Chondrocyte (in vitro differentiated cells): Measurements from ENCODE around the gene PPA2. TPM values are rescaled to one million over a fixed set of nuclear protein-coding genes. Genes with fewer than 3 reads are reported as not detected.
A peak's percentile ranks its signal among the peaks of the same experiment; 100 is the strongest.

Experiments
- DNase-seq: peaks from one replicate; pipeline ENCODE4 v3.0.0; 2021; ENCODE audit warnings: mixed read lengths, low spot score
- H3K27ac Mint-ChIP-seq: one replicate; pipeline ENCODE4 v1.8.0; 2021; ENCODE audit warnings: mild to moderate bottlenecking, moderate library complexity, mixed read lengths; ENCODE audit not compliant: unreplicated experiment
- H3K27me3 Mint-ChIP-seq: 2 replicates; pipeline ENCODE4 v1.8.0; 2021; ENCODE audit warnings: low read depth, mixed read lengths
- H3K36me3 Mint-ChIP-seq: 2 replicates; pipeline ENCODE4 v1.8.0; 2021; ENCODE audit warnings: low read depth, mixed read lengths
- H3K4me1 Mint-ChIP-seq: 2 replicates; pipeline ENCODE4 v1.8.0; 2021; ENCODE audit warnings: low read depth, mild to moderate bottlenecking, mixed read lengths
- H3K4me3 Mint-ChIP-seq: one replicate; pipeline ENCODE4 v1.8.0; 2021; ENCODE audit warnings: mild to moderate bottlenecking, moderate library complexity, mixed read lengths; ENCODE audit not compliant: unreplicated experiment
- H3K9me3 Mint-ChIP-seq: 2 replicates; pipeline ENCODE4 v1.8.0; 2021; ENCODE audit warnings: low read depth, mixed read lengths
- total RNA-seq: library from RNA; stranded (reverse); gene quantifications from 3 replicates; pipeline ENCODE4 v1.2.1, GENCODE V29; 2021
- TF ChIP-seq, protein P1 (sequence below): fragments of 200-600 bp; sonication (generic); IDR thresholded peaks from 2 replicates; pipeline ENCODE4 v1.5.0; 2021; ENCODE audit warnings: antibody characterized with exemption, mild to moderate bottlenecking, moderate library complexity

The PPA2 gene
- total RNA-seq, 1 donor from 2014 or later, result 61.9 TPM

DNA sequence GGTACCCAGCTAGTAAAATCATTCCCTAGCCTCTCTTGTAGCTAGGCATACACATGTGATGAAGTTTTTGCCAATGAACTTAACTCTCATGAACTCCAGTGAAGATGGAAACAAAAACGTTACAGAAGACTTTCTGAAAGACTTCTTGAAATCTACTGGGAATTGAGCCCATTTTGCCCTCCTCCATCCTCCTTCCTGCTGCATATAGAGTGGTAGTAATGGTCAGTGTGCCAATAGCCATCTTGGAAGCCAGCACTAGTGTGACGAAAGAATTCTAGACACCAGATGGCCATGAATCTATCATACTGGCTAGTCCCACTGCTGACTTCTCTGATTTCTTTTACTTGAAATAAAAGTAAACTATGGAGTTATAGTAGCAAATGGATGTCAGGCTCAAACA lies 30.9 kb upstream of the PPA2 start:
- Mint-ChIP-seq H3K4me3 (no peak overlapping the region), H3K36me3 (no peaks in the 10 kb centered on the region), H3K9me3 (no peaks in the 10 kb centered on the region), H3K27ac (no peak overlapping the region), H3K4me1 (no peaks in the 10 kb centered on the region), H3K27me3 (peaks cover 4% of the 10 kb centered on the region)
- DNase-seq, result no peak
- TF ChIP-seq, protein P1, sequence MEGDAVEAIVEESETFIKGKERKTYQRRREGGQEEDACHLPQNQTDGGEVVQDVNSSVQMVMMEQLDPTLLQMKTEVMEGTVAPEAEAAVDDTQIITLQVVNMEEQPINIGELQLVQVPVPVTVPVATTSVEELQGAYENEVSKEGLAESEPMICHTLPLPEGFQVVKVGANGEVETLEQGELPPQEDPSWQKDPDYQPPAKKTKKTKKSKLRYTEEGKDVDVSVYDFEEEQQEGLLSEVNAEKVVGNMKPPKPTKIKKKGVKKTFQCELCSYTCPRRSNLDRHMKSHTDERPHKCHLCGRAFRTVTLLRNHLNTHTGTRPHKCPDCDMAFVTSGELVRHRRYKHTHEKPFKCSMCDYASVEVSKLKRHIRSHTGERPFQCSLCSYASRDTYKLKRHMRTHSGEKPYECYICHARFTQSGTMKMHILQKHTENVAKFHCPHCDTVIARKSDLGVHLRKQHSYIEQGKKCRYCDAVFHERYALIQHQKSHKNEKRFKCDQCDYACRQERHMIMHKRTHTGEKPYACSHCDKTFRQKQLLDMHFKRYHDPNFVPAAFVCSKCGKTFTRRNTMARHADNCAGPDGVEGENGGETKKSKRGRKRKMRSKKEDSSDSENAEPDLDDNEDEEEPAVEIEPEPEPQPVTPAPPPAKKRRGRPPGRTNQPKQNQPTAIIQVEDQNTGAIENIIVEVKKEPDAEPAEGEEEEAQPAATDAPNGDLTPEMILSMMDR, result no peak

DNA sequence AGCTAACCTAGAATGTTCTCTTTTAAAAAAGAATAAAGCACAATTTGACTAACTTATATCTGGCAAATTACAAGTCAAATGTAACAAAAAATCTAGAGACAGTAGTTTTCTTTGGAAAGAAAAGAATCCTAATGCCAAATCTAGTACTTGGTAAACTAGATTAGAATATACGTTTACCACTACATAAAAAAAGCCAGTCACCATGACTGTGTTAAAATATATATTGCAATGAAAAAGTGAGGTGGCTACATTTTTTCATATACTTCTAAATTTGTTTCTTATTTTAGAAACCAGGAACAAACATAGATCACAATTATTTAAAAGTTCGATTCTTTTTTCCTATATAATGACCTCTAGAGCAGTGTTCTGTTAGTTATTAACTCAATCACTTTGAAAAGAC lies 29.6 kb upstream of the PPA2 start:
- TF ChIP-seq, protein P1, result no peak
- H3K9me3 Mint-ChIP-seq, result no peaks in the 10 kb centered on the region
- H3K36me3 Mint-ChIP-seq, result no peaks in the 10 kb centered on the region
- no peak overlapping the region for H3K27ac Mint-ChIP-seq
- H3K27me3 Mint-ChIP-seq, result peaks cover 5% of the 10 kb centered on the region
- no peaks in the 10 kb centered on the region for H3K4me1 Mint-ChIP-seq
- no peak overlapping the region for H3K4me3 Mint-ChIP-seq
- DNase-seq, result no peak

DNA sequence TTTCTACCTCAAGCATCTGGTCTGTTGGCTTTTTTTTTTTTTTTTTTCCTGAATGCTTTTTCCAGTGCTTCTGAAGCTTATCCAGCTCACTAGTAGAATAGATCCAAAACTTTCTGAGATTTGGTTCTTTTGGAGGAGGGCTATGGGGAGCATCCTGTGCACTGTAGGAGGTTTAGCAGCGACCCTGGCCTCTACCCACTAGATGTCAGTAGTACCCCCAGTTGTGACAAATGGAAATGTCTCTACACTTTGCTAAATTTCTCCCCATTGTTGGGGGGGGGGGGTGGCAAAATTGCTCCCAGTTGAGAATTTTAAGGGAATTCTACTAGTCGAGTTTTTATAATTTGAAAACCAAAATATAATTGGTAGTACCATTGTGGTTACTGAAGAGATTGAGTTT lies 23.0 kb upstream of the PPA2 start:
- TF ChIP-seq, protein P1, result peak; percentile 36
- no peak for DNase-seq
- Mint-ChIP-seq H3K36me3 (peaks cover 1% of the 10 kb centered on the region), H3K9me3 (peaks cover 8% of the 10 kb centered on the region), H3K4me3 (no peak overlapping the region), H3K27me3 (peaks cover 12% of the 10 kb centered on the region), H3K27ac (no peak overlapping the region), H3K4me1 (no peaks in the 10 kb centered on the region)

DNA sequence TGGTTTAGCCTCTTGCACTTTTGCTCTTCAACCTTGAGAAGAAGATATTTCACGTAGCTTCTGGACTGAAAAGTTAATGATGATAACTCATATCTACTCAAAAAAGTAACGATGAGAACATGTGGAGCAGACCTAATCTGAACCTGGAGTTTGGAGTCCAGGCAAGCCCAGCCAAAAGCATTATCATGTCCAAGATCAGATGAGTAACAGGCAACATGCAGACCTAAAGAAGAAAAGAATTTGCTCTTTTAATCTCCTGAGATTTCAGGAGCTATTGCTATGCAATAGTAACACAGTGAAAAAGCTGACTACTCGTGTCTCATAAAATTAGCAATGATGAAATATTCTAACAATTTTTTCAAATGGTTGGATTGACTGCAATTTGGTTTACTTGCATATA lies 21.8 kb upstream of the PPA2 start:
- H3K36me3 Mint-ChIP-seq, result peaks cover 1% of the 10 kb centered on the region
- H3K4me1 Mint-ChIP-seq, result no peaks in the 10 kb centered on the region
- no peak overlapping the region for H3K4me3 Mint-ChIP-seq
- no peak overlapping the region for H3K27ac Mint-ChIP-seq
- peaks cover 12% of the 10 kb centered on the region for H3K27me3 Mint-ChIP-seq
- no peak for DNase-seq
- peaks cover 8% of the 10 kb centered on the region for H3K9me3 Mint-ChIP-seq
- TF ChIP-seq, protein P1, result no peak

DNA sequence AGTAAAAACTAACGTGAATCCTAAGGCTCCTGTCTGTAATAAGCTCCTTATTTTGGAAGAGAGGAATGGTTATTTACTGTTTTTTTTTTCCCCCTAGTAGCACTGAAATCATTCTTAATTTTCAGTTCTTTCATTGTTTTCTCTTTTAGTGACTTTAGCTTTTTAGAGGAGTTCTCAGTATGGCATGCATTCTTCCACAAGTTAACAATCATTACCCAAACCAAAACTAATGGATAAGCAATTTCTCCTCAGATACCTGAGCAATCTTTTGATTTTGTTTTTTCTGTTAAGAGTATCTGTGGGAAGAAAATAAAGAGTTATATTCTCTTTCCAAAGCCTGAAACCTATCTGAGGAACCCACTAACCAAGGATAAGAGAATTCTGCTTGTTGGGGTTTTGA lies 16.7 kb upstream of the PPA2 start:
- peaks cover 3% of the 10 kb centered on the region for H3K36me3 Mint-ChIP-seq
- H3K9me3 Mint-ChIP-seq, result peaks cover 16% of the 10 kb centered on the region
- H3K27me3 Mint-ChIP-seq, result peaks cover 19% of the 10 kb centered on the region
- DNase-seq, result no peak
- TF ChIP-seq, protein P1, result no peak
- no peaks in the 10 kb centered on the region for H3K4me1 Mint-ChIP-seq
- no peak overlapping the region for H3K4me3 Mint-ChIP-seq
- no peak overlapping the region for H3K27ac Mint-ChIP-seq
